Measurements from ENCODE around the gene SPATA31A6. TPM values are rescaled to one million over a fixed set of nuclear protein-coding genes. Genes with fewer than 3 reads are reported as not detected.
"Not testable (repeated sequence)": the region's sequence is repeated elsewhere in the genome, so short reads cannot be mapped to it uniquely, and the experiment has no call there.

Gene SPATA31A6
- not detected in 2 replicates for total RNA-seq

- DNase-seq (ENCODE audit: extremely low read depth, low read depth, low spot score), result not testable (repeated sequence)
Observed at GRCh38 chr9:42183359-42183758, at the start of gene SPATA31A6. TSS of gene SPATA31A6 (plus strand) at chr9:42183659. CDS start at chr9:42183688, 29 bp downstream.

GRCh38 chr9:42160299-42160698 lies 23.2 kb upstream of the SPATA31A6 start:
- peak; percentile 9 for DNase-seq (ENCODE audit: extremely low read depth, low read depth, low spot score)

DNA sequence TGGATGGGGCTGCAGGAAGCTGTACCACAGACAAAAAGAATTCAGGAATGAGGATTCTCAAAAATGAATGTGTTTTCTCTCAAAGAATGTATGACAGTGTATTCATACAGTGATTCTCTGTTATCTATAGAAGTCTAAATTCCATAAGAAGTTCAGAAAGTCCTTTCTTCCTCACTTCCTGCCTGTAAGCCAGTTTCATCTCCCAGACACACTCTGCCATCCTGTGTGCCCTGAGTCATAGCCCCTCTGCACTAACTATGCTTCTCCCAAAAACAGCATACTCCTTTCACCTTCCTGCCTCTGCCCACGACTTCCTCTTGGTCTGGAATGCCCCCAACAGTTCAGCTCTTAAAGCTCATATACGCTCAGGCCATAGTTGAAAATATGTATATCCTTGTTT lies 36.4 kb downstream of the SPATA31A6 start:
- DNase-seq (ENCODE audit: extremely low read depth, low read depth, low spot score), result not testable (repeated sequence)

DNA sequence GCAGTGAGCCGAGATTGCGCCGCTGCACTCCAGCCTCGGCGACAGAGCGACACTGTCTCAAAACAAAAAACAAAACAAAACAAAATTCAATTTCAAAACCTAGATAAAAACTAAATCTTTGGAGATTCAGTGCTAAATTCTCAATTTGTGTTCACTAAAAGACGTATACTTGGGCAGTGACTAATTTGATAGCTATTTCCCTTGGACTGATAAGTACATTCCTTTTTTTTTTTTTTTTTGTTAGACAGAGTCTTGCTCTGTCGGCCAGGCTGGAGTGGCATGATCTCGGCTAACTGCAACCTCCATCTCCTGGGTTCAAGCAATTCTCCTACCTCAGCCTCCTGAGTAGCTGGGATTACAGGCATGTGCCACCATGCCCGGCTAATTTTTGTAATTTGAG lies 39.8 kb downstream of the SPATA31A6 start:
- not testable (repeated sequence) for DNase-seq (ENCODE audit: extremely low read depth, low read depth, low spot score)

DNA sequence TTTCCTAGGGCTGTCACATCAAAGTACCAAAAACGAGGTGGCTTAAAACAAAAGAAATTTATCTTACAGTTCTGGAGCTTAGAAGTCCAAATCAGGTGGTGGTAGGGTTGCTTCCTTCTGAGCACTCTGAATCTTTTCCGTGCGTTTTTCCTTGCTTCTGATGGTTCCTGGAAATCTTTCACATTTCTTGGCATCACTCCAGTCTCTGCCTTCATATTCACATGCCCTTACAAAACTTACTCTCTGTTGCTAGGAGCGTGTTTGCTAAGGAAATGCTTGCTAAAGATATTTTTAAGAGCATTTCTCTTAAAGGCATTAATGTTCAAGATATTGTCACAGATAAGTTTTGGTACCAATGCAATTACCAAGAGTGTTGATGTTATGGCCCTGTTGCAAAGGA lies 49.6 kb downstream of the SPATA31A6 start:
- not testable (repeated sequence) for DNase-seq (ENCODE audit: extremely low read depth, low read depth, low spot score)

DNA sequence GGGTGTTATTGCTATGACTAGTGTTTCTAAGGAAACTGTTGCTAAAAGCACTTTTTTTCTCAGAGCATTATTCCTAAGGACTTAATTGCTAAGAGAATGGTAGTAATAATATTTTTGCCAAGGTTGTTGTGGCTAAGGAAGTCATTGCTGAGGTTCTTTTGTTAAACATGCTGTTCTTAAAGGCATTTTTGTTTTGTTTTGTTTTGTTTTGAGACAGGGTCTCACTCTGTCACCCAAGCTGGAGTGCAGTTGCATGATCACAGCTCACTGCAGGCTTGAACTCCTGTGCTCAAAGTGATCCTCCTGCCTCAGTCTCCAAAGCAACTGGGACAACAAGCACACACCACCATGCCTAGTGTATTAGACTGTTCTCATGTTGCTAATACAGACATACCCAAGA lies 51.2 kb downstream of the SPATA31A6 start:
- not testable (repeated sequence) for DNase-seq (ENCODE audit: extremely low read depth, low read depth, low spot score)

GRCh38 chr9:42235352-42235991 lies 52.0 kb downstream of the SPATA31A6 start:
- DNase-seq (ENCODE audit: extremely low read depth, low read depth, low spot score), result not testable (repeated sequence)

DNA sequence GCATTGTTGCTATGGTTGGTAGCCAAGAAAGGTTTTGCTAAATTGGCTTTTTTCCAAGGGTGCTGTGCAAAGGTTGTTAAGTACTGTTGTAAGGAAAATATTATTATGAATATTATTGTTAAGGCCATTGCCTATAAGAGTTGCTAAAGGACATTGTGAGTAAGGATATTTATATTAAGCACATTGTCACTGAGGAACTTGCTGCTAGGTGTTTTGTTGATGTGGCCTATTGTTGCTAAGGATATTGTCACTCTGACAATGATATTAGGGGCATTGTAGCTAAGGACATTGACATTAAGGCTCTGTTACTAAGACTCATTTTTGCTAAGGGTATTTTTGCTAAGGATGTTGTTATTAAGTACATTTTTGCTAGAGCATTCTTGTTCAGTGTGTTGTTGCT lies 52.6 kb downstream of the SPATA31A6 start:
- DNase-seq (ENCODE audit: extremely low read depth, low read depth, low spot score), result not testable (repeated sequence)

DNA sequence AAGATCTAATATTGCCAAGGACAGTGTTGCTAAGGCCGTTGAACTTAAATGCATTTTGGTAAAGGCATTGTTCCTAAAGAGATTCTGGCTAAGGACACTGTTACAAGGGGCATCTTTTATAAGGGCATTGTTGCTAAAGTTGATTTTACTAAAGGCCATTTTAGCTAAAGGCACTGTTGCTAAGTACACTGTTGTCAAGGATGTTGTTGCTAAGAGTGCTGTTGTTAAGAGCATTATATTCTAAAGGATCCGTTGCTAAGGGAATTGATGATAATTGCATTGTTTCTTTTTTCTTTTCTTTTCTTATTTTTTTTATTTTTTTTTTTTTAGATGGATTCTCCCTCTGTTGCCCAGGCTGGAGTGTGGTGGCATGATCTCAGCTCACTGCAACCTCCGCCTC lies 53.9 kb downstream of the SPATA31A6 start:
- DNase-seq (ENCODE audit: extremely low read depth, low read depth, low spot score), result not testable (repeated sequence)

DNA sequence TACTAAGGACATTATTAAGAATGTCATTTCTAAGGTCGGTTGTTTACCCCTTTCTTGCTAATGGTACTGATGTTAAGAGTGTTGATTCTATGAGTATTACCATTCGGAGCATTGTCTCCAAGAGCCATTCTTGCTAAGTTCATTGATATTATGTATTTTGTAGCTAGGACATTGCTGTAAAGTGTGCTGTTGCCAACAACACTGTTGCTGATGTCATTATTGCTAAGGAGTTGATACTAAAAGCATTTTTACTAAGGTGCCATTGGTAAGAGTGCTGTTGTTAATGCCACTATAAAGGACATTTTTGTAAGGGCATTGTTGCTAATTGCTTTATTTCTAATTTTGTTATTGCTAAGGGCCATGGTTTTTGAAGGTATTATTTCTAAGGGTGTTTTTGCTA lies 55.4 kb downstream of the SPATA31A6 start:
- DNase-seq (ENCODE audit: extremely low read depth, low read depth, low spot score), result not testable (repeated sequence)

Other genes starting within 250 kb of the SPATA31A6 start
- gene CNTNAP3B, start 54.2 kb upstream of the SPATA31A6 start, total RNA-seq, result 18.8 and 51.5 TPM in 2 replicates